NCI-H1930 (cell line): ENCODE measurements around the gene TMEM178B.

ENCODE experiments used
- DNase-seq, 2 experiments: peaks; one replicate each; lab custom pipeline; 2025; lab: John Stamatoyannopoulos, UW

Gene TMEM178B

GRCh38 chr7:141430455-141431139 lies 356.7 kb downstream of the TMEM178B start:
- DNase-seq, result no peak

GRCh38 chr7:141431140-141431479 lies 357.2 kb downstream of the TMEM178B start:
- no peak for DNase-seq

- DNase-seq, result no peak
Measured at GRCh38 chr7:141431711-141432110, 357.8 kb downstream of the TMEM178B start.

- no peak for DNase-seq
Measured at GRCh38 chr7:141433698-141434097, 359.8 kb downstream of the TMEM178B start.

- no peak for DNase-seq
Measured at GRCh38 chr7:141436139-141436538, 362.3 kb downstream of the TMEM178B start.

GRCh38 chr7:141436575-141437075 lies 362.8 kb downstream of the TMEM178B start:
- no peak for DNase-seq

GRCh38 chr7:141439164-141439563 lies 365.3 kb downstream of the TMEM178B start:
- DNase-seq, result no peak

GRCh38 chr7:141439776-141440175 lies 365.9 kb downstream of the TMEM178B start:
- no peak for DNase-seq

GRCh38 chr7:141441837-141442627 lies 368.2 kb downstream of the TMEM178B start:
- no peak for DNase-seq

- DNase-seq, result no peak
Measured at GRCh38 chr7:141442781-141443180, 368.9 kb downstream of the TMEM178B start.

- DNase-seq, result no peak
Measured at GRCh38 chr7:141444961-141445360, 371.1 kb downstream of the TMEM178B start.

- no peak for DNase-seq
Measured at GRCh38 chr7:141451232-141451631, 377.4 kb downstream of the TMEM178B start.

- no peak for DNase-seq
Measured at GRCh38 chr7:141452911-141453310, 379.0 kb downstream of the TMEM178B start.

GRCh38 chr7:141454338-141454737 lies 380.5 kb downstream of the TMEM178B start:
- DNase-seq, result no peak

- no peak for DNase-seq
Measured at GRCh38 chr7:141455723-141456122, 381.9 kb downstream of the TMEM178B start.

- no peak for DNase-seq
Measured at GRCh38 chr7:141456298-141456697, 382.4 kb downstream of the TMEM178B start.

- no peak for DNase-seq
Measured at GRCh38 chr7:141456711-141457110, 382.8 kb downstream of the TMEM178B start.

- peak in 1 of 2 experiments; percentile 54 for DNase-seq
Measured at GRCh38 chr7:141460781-141461715, 387.2 kb downstream of the TMEM178B start.

- no peak for DNase-seq
Measured at GRCh38 chr7:141461924-141462323, 388.1 kb downstream of the TMEM178B start.

GRCh38 chr7:141462958-141463357 lies 389.1 kb downstream of the TMEM178B start:
- no peak for DNase-seq

GRCh38 chr7:141463986-141464385 lies 390.1 kb downstream of the TMEM178B start:
- DNase-seq, result no peak

- DNase-seq, result no peak
Measured at GRCh38 chr7:141464551-141464950, 390.7 kb downstream of the TMEM178B start.
